HepG2 (cell line): ENCODE data around the gene CYSRT1. TPM values are rescaled to one million over a fixed set of nuclear protein-coding genes. Genes with fewer than 3 reads are reported as not detected.
A peak's percentile ranks its signal among the peaks of the same experiment; 100 is the strongest.

ENCODE experiments used
- ATAC-seq: fragments of 200-7000 bp; cut with Tn5 transposase; 3 replicates; pipeline ENCODE4 v1.9.1; 2020; ENCODE audit warnings: mild to moderate bottlenecking, moderate library complexity
- BruUV-seq: library from RNA; stranded (reverse); fragments of 400-500 nt; replicated peaks from 2 replicates; lab custom pipeline; 2021; lab: Mats Ljungman, UMichigan
- CTCF ChIA-PET: fragments of 300-600 bp; formaldehyde crosslinking; extraction: SDS; loops from one replicate; lab custom pipeline; 2021; ENCODE audit warnings: low total read pairs, inconsistent platforms, low intra/inter-chr PET ratio; lab: Yijun Ruan, JAX
- POLR2A ChIA-PET: fragments of 350-600 bp; sonication (Branson Sonifier 250); formaldehyde crosslinking; loops from one replicate; lab custom pipeline; 2020; ENCODE audit warnings: antibody characterized with exemption, inconsistent platforms; lab: Yijun Ruan, JAX
- DNase-seq: peaks from one replicate; pipeline ENCODE4 v3.0.0-alpha.2; 2015; ENCODE audit warnings: low spot score
- FAIRE-seq: peaks from 3 replicates; lab custom pipeline; 2011; peaks lifted over from hg19 to GRCh38; lab: Jason Lieb, UNC
- H2AFZ ChIP-seq: one replicate; pipeline ENCODE4 v1.6.1; 2011; ENCODE audit warnings: low read length, inconsistent platforms
- H3K27ac ChIP-seq: fragments of 300-600 bp; 3 replicates; pipeline ENCODE4 v1.8.0; 2011; ENCODE audit warnings: mixed run types, mild to moderate bottlenecking, mixed read lengths, low read length, inconsistent platforms; ENCODE audit not compliant: insufficient read depth; ENCODE audit errors: extremely low read length
- H3K27me3 ChIP-seq, 2 experiments: fragments of 200-600 bp in 1 of 2; 2 replicates in 1 of 2; 3 replicates in 1 of 2; pipeline versions ENCODE4 v1.6.0 to v1.8.0; 2011; ENCODE audit warnings: low read length in 2 of 2, mild to moderate bottlenecking in 2 of 2, moderate library complexity in 2 of 2, inconsistent platforms in 1 of 2; ENCODE audit not compliant: insufficient read depth in 2 of 2, control insufficient read depth in 1 of 2
- H3K36me3 ChIP-seq, 2 experiments: fragments of 200-600 bp in 1 of 2; replicated peaks in 1 of 2; 2 replicates in 1 of 2; 3 replicates in 1 of 2; pipeline versions ENCODE4 v1.5.1 to v1.8.0; 2011; ENCODE audit warnings: low read length in 2 of 2, inconsistent platforms in 1 of 2; ENCODE audit not compliant: insufficient read depth in 2 of 2, control insufficient read depth in 1 of 2
- H3K4me1 ChIP-seq: 2 replicates; pipeline ENCODE4 v1.5.1; 2012; ENCODE audit warnings: low read length, inconsistent platforms; ENCODE audit not compliant: insufficient read depth
- H3K4me2 ChIP-seq: 2 replicates; pipeline ENCODE4 v1.6.0; 2011; ENCODE audit warnings: low read depth, low read length, inconsistent platforms
- H3K4me3 ChIP-seq, 3 experiments: fragments of 200-600 bp in 1 of 3; sonication (generic), shearing (Covaris generic) in 1 of 3; replicated peaks in 1 of 3; 2 replicates each; pipeline ENCODE4 v1.5.1; 2011 to 2016; ENCODE audit warnings: low read length in 3 of 3, inconsistent platforms in 2 of 3, low read depth in 2 of 3, mild to moderate bottlenecking in 2 of 3, control low read depth in 1 of 3, mixed read lengths in 1 of 3; ENCODE audit not compliant: insufficient read depth in 1 of 3
- H3K79me2 ChIP-seq: one replicate; pipeline ENCODE4 v1.6.1; 2011; ENCODE audit warnings: low read length, inconsistent platforms; ENCODE audit not compliant: insufficient read depth
- H3K9ac ChIP-seq: 2 replicates; pipeline ENCODE4 v1.6.0; 2011; ENCODE audit warnings: mild to moderate bottlenecking, low read depth, low read length, inconsistent platforms; ENCODE audit not compliant: insufficient read depth
- H3K9me3 ChIP-seq: 2 replicates; pipeline ENCODE4 v1.5.1; 2012; ENCODE audit warnings: mild to moderate bottlenecking, low read length
- H4K20me1 ChIP-seq: 2 replicates; pipeline ENCODE4 v1.6.0; 2011; ENCODE audit warnings: inconsistent platforms, mild to moderate bottlenecking, low read length, moderate library complexity; ENCODE audit not compliant: insufficient read depth
- AGO2 ChIP-seq: fragments of 200-400 bp; formaldehyde crosslinking; optimal IDR thresholded peaks from 2 replicates; pipeline ENCODE3; 2017; ENCODE audit warnings: mild to moderate bottlenecking, low read depth, low read length, moderate library complexity
- BCL3 ChIP-seq: sonication (generic); formaldehyde crosslinking; IDR thresholded peaks from 2 replicates; pipeline ENCODE4 v1.5.1; 2020; ENCODE audit warnings: mild to moderate bottlenecking, missing genetic modification reagents, moderate library complexity
- HNF4A ChIP-seq: sonication (generic); formaldehyde crosslinking; IDR thresholded peaks from 2 replicates; pipeline ENCODE4 v1.4.0; 2020; ENCODE audit warnings: missing genetic modification reagents
- IKZF4 ChIP-seq: sonication (generic); formaldehyde crosslinking; IDR thresholded peaks from 2 replicates; pipeline ENCODE4 v1.5.1; 2020; ENCODE audit warnings: borderline replicate concordance, mild to moderate bottlenecking, low read depth, missing genetic modification reagents; ENCODE audit errors: not compliant biosample characterization
- RBFOX2 ChIP-seq: fragments of 200-400 bp; formaldehyde crosslinking; IDR thresholded peaks from 2 replicates; pipeline ENCODE4 v1.6.1; 2017; ENCODE audit warnings: low read depth, mild to moderate bottlenecking, low read length
- THAP7 ChIP-seq: sonication (generic); formaldehyde crosslinking; IDR thresholded peaks from 2 replicates; pipeline ENCODE4 v1.8.1; 2023; ENCODE audit warnings: mild to moderate bottlenecking, missing genetic modification reagents
- ZNF260 ChIP-seq: sonication (generic); formaldehyde crosslinking; IDR thresholded peaks from 2 replicates; pipeline ENCODE4 v1.4.0; 2020; ENCODE audit warnings: missing genetic modification reagents, low read depth, mild to moderate bottlenecking, borderline replicate concordance
- ZNF280D ChIP-seq: sonication (generic); formaldehyde crosslinking; IDR thresholded peaks from 2 replicates; pipeline ENCODE4 v1.5.1; 2020; ENCODE audit warnings: mild to moderate bottlenecking, missing genetic modification reagents
- ZNF432 ChIP-seq: sonication (generic); formaldehyde crosslinking; IDR thresholded peaks from 2 replicates; pipeline ENCODE4 v1.5.0; 2020; ENCODE audit warnings: missing genetic modification reagents, mild to moderate bottlenecking, borderline replicate concordance
- ZNF550 ChIP-seq: sonication (generic); formaldehyde crosslinking; IDR thresholded peaks from 2 replicates; pipeline ENCODE4 v1.4.0; 2020; ENCODE audit warnings: mild to moderate bottlenecking, missing genetic modification reagents, borderline replicate concordance
- ZNF768 ChIP-seq: sonication (generic); formaldehyde crosslinking; IDR thresholded peaks from 2 replicates; pipeline ENCODE4 v1.4.0; 2020; ENCODE audit warnings: missing genetic modification reagents
- WGBS: methylation state at CpG from one replicate; pipeline ENCODE4 v1.1.6; 2017; ENCODE audit warnings: low lambda C conversion rate; 5-methylcytosine and 5-hydroxymethylcytosine counted together
- in situ Hi-C: cut with HindIII; loops from 2 replicates; pipeline ENCODE4 v1.10.0; 2017; ENCODE audit warnings: low pct_unique_long_range_greater_than_20kb; ENCODE audit not compliant: extremely low pct_ligation_motif_present
- intact Hi-C: fragments of 100-400 bp; cut with micrococcal nuclease; formaldehyde crosslinking; loops from one replicate; pipeline ENCODE4 v1.10.0; 2022; ENCODE audit not compliant: unreplicated experiment
- polyA plus RNA-seq, 8 experiments: library from polyadenylated mRNA; depleted of rRNA in 3 of 8; stranded (reverse) in 7 of 8; unstranded in 1 of 8; fragments of >200 nt; fragmentation: Illumina TruSeq in 4 of 8; extraction: Trizol in 4 of 8; gene quantifications; 2 replicates each; pipeline versions ENCODE4 v1.2.1 to v1.2.3, GENCODE V29; 2011 to 2016; ENCODE audit warnings: low read depth in 4 of 8, missing spikeins in 1 of 8, mixed read lengths in 1 of 8; ENCODE audit not compliant: insufficient read depth in 1 of 8
- total RNA-seq, 5 experiments: library from RNA; depleted of rRNA; stranded (reverse); fragments of >200 nt; fragmentation: Illumina TruSeq; extraction: Trizol; gene quantifications; 2 replicates each; pipeline ENCODE4 v1.2.3, GENCODE V29; 2016; ENCODE audit warnings: low read depth in 1 of 5

Gene CYSRT1
- total and polyA plus RNA-seq, 2 of the 13 experiments (the other 11 are each of a cell fraction or from before 2014, with no cell fraction given), result 1.5 to 2.1 TPM

- no peak overlapping the region for H3K4me2 ChIP-seq
- ATAC-seq (no peak), DNase-seq (no peak), FAIRE-seq (no peak)
- in situ Hi-C loops (no loop called here), intact Hi-C loops (no loop called here)
- no TSS peak for BruUV-seq
- H4K20me1 ChIP-seq, result no peaks in the 10 kb centered on the region; the same call in 1 of the 2 replicates
- no peaks in the 10 kb centered on the region for H3K9me3 ChIP-seq
- no peak overlapping the region for H2AFZ ChIP-seq
- H3K9ac ChIP-seq, result no peak overlapping the region
- H3K36me3 ChIP-seq, result peaks cover 13 to 20% of the 10 kb centered on the region in 2 experiments; a peak in 4 of 5 replicates
- TF ChIP-seq ZNF768 (peak; percentile 17; the same call in 1 of the 2 replicates), RBFOX2 (peak; percentile 64; the same call in 1 of the 2 replicates), AGO2 (peak; percentile 85), BCL3 (CRISPR knock-in tag) (no peak)
- no peak overlapping the region for H3K4me3 ChIP-seq
- H3K79me2 ChIP-seq, result no peaks in the 10 kb centered on the region
- WGBS, result 91% methylated on average over 22 of the region's 24 CpGs
- no peak overlapping the region for H3K27ac ChIP-seq
- no peaks in the 10 kb centered on the region for H3K27me3 ChIP-seq
- CTCF ChIA-PET, result interaction anchor here (0.9 to 2.1 kb wide), 2 partner anchors 26 to 74 kb away, joined by 3 to 13 read pairs; partner anchors contain the start of genes ANAPC2 and SSNA1
- POLR2A ChIA-PET, result interaction anchor here (2.7 to 14.2 kb wide), 2 partner anchors 14 to 20 kb away, joined by 18 to 317 read pairs; partner anchors contain the start of genes TOR4A and TUBB4B
- H3K4me1 ChIP-seq, result peaks cover 8% of the 10 kb centered on the region
These were observed 37.9 kb downstream of the CYSRT1 start for GRCh38 chr9:137262909-137263285.

- peaks cover 14% of the 10 kb centered on the region for H3K4me1 ChIP-seq
- DNase-seq (no peak), ATAC-seq (no peak), FAIRE-seq (no peak)
- in situ Hi-C loops, result no loop called here
- peaks cover 9 to 16% of the 10 kb centered on the region in 2 experiments; a peak in 4 of 5 replicates for H3K36me3 ChIP-seq
- intact Hi-C loops, result no loop called here
- POLR2A ChIA-PET, result interaction anchor here (0.9 kb wide), 1 partner anchor 22 kb away, joined by 4 read pairs; the partner anchor contains the start of gene TUBB4B
- no peak overlapping the region for H3K9ac ChIP-seq
- WGBS, result 68% methylated on average over 10 of the region's 10 CpGs
- no peaks in the 10 kb centered on the region for H3K79me2 ChIP-seq
- H3K4me3 ChIP-seq, result no peak overlapping the region
- BruUV-seq, result no TSS peak
- H4K20me1 ChIP-seq, result no peaks in the 10 kb centered on the region; the same call in 1 of the 2 replicates
- H2AFZ ChIP-seq, result no peak overlapping the region
- CTCF ChIA-PET, result interaction anchor here (2.1 kb wide), 1 partner anchor 27 kb away, joined by 13 read pairs; no protein-coding TSS in a partner anchor
- H3K4me2 ChIP-seq, result no peak overlapping the region
- H3K9me3 ChIP-seq, result no peaks in the 10 kb centered on the region
- no peak overlapping the region for H3K27ac ChIP-seq
- H3K27me3 ChIP-seq, result no peaks in the 10 kb centered on the region
- TF ChIP-seq ZNF260 (no peak), ZNF432 (CRISPR knock-in tag) (no peak), ZNF550 (CRISPR knock-in tag) (no peak), HNF4A (CRISPR knock-in tag) (0 out of 2 replicates have a peak, but pooled peaks have one; percentile 32), THAP7 (CRISPR knock-in tag) (no peak), IKZF4 (no peak), ZNF280D (CRISPR knock-in tag) (no peak)
These were observed 38.5 kb downstream of the CYSRT1 start for GRCh38 chr9:137263506-137263905.
